ENCODE measurements around the gene ESCO1.

Gene ESCO1

GRCh38 chr18:21489919-21490495, 110.5 kb downstream of the ESCO1 start:
- DNase-seq, result no peak

- peak; percentile 37 for DNase-seq
These were observed 111.3 kb downstream of the ESCO1 start for GRCh38 chr18:21489119-21489750.

- DNase-seq, result no peak
These were observed 113.5 kb downstream of the ESCO1 start for GRCh38 chr18:21486905-21487437.

- DNase-seq, result no peak
These were observed 115.5 kb downstream of the ESCO1 start for GRCh38 chr18:21484851-21485636.

GRCh38 chr18:21483051-21483450, 117.5 kb downstream of the ESCO1 start:
- DNase-seq, result no peak

GRCh38 chr18:21481739-21482138, 118.8 kb downstream of the ESCO1 start:
- no peak for DNase-seq

GRCh38 chr18:21479721-21480120, 120.8 kb downstream of the ESCO1 start:
- no peak for DNase-seq
